Fibroblast of skin of left quadriceps (primary cell): ENCODE measurements around the gene ODAPH.
"Not testable (repeated sequence)": the region's sequence is repeated elsewhere in the genome, so short reads cannot be mapped to it uniquely, and the experiment has no call there.

Experiments
- DNase-seq, 2 experiments: peaks; one replicate each; pipeline ENCODE4 v3.0.0-alpha.2; 2013; ENCODE audit warnings: low read depth in 2 of 2

Gene ODAPH

GRCh38 chr4:75555294-75556164 is at the start of gene ODAPH:
ODAPH (plus strand) TSS chr4:75556066; CDS start chr4:75556083, 17 bp downstream.
- DNase-seq, result peak in 1 of 2 experiments; percentile 16

- not testable (repeated sequence) for DNase-seq
These were observed 46.3 kb upstream of the ODAPH start for GRCh38 chr4:75509592-75509991.

GRCh38 chr4:75511841-75512240 is 44.0 kb upstream of the ODAPH start:
- no peak for DNase-seq

- no peak for DNase-seq
These were observed 43.3 kb upstream of the ODAPH start for GRCh38 chr4:75512386-75513211.

- no peak for DNase-seq
These were observed 42.2 kb upstream of the ODAPH start for GRCh38 chr4:75513526-75514130.

GRCh38 chr4:75514131-75514948 is 41.5 kb upstream of the ODAPH start, which contains the start of the genes RCHY1 and THAP6:
RCHY1 (minus strand) TSS chr4:75514403; CDS start chr4:75514286, 117 bp downstream.
THAP6 (plus strand) TSS chr4:75514473; CDS start chr4:75515453, 980 bp downstream.
- peak; percentile 89 to 90 for DNase-seq

GRCh38 chr4:75514949-75515612 is 40.8 kb upstream of the ODAPH start:
- DNase-seq, result no peak

- no peak for DNase-seq
These were observed 39.7 kb upstream of the ODAPH start for GRCh38 chr4:75516144-75516543.

- DNase-seq, result not testable (repeated sequence)
These were observed 36.4 kb upstream of the ODAPH start for GRCh38 chr4:75519452-75519851.

- no peak for DNase-seq
These were observed 30.8 kb upstream of the ODAPH start for GRCh38 chr4:75525086-75525485.

- DNase-seq, result no peak
These were observed 30.0 kb upstream of the ODAPH start for GRCh38 chr4:75525910-75526309.

- no peak for DNase-seq
These were observed 28.4 kb upstream of the ODAPH start for GRCh38 chr4:75527482-75527881.

GRCh38 chr4:75530556-75531322 is 25.1 kb upstream of the ODAPH start:
- DNase-seq, result no peak

- not testable (repeated sequence) for DNase-seq
These were observed 24.2 kb upstream of the ODAPH start for GRCh38 chr4:75531536-75532143.

GRCh38 chr4:75533339-75533887 is 22.5 kb upstream of the ODAPH start:
- not testable (repeated sequence) for DNase-seq

- not testable (repeated sequence) for DNase-seq
These were observed 21.9 kb upstream of the ODAPH start for GRCh38 chr4:75533926-75534325.

- not testable (repeated sequence) for DNase-seq
These were observed 18.6 kb upstream of the ODAPH start for GRCh38 chr4:75537308-75537707.

GRCh38 chr4:75542824-75543223 is 13.0 kb upstream of the ODAPH start:
- peak in 1 of 2 experiments; percentile 35 for DNase-seq

- not testable (repeated sequence) for DNase-seq
These were observed 11.6 kb upstream of the ODAPH start for GRCh38 chr4:75544220-75544619.
